ENCODE results near the gene BRWD1. TPM values are rescaled to one million over a fixed set of nuclear protein-coding genes. Genes with fewer than 3 reads are reported as not detected.

The BRWD1 gene
- total RNA-seq = 10 to 100 TPM; 16.5 to 18.2 TPM

- no peaks in the 10 kb centered on the region for H3K27me3 Mint-ChIP-seq
- H3K27ac Mint-ChIP-seq = peak within 1 kb of the TSS; percentile 98
- H3K4me1 Mint-ChIP-seq = peaks cover 35% of the 10 kb centered on the region
- H3K36me3 Mint-ChIP-seq = peaks cover 19% of the 10 kb centered on the region
- peak; percentile 83 for DNase-seq
- no peaks in the 10 kb centered on the region for H3K9me3 Mint-ChIP-seq
- peak within 1 kb of the TSS; percentile 93 for H3K4me3 Mint-ChIP-seq
Observed at GRCh38 chr21:39313571-39314142, at the start of gene BRWD1. Gene BRWD1, minus strand, starts transcription at chr21:39313632. Its CDS starts 141 bp downstream, at chr21:39313491.

GRCh38 chr21:39362733-39363132, 49.3 kb upstream of the BRWD1 start:
- H3K4me3 Mint-ChIP-seq = no peak overlapping the region
- H3K9me3 Mint-ChIP-seq = no peaks in the 10 kb centered on the region
- DNase-seq = no peak
- H3K27me3 Mint-ChIP-seq = no peaks in the 10 kb centered on the region
- H3K4me1 Mint-ChIP-seq = no peaks in the 10 kb centered on the region
- H3K27ac Mint-ChIP-seq = no peak overlapping the region
- no peaks in the 10 kb centered on the region for H3K36me3 Mint-ChIP-seq

- Mint-ChIP-seq H3K4me1 (no peaks in the 10 kb centered on the region), H3K4me3 (no peak overlapping the region), H3K27ac (no peak overlapping the region), H3K27me3 (no peaks in the 10 kb centered on the region), H3K36me3 (no peaks in the 10 kb centered on the region), H3K9me3 (no peaks in the 10 kb centered on the region)
- no peak for DNase-seq
Observed at GRCh38 chr21:39359382-39359781, 46.0 kb upstream of the BRWD1 start.

GRCh38 chr21:39353295-39353694, 39.9 kb upstream of the BRWD1 start:
- H3K27ac Mint-ChIP-seq = no peak overlapping the region
- peaks cover 3% of the 10 kb centered on the region for H3K36me3 Mint-ChIP-seq
- no peak for DNase-seq
- H3K4me1 Mint-ChIP-seq = peaks cover 4% of the 10 kb centered on the region
- H3K27me3 Mint-ChIP-seq = no peaks in the 10 kb centered on the region
- no peak overlapping the region for H3K4me3 Mint-ChIP-seq
- no peaks in the 10 kb centered on the region for H3K9me3 Mint-ChIP-seq

GRCh38 chr21:39350094-39351005, 36.9 kb upstream of the BRWD1 start:
- Mint-ChIP-seq H3K27me3 (no peaks in the 10 kb centered on the region), H3K27ac (peak overlapping the region; percentile 99), H3K36me3 (peaks cover 25% of the 10 kb centered on the region), H3K4me3 (peak overlapping the region; percentile 99), H3K9me3 (no peaks in the 10 kb centered on the region), H3K4me1 (peaks cover 25% of the 10 kb centered on the region)
- no peak for DNase-seq

GRCh38 chr21:39349211-39350093, 36.0 kb upstream of the BRWD1 start:
- peak; percentile 98 for DNase-seq
- no peaks in the 10 kb centered on the region for H3K9me3 Mint-ChIP-seq

GRCh38 chr21:39348355-39349210, 35.2 kb upstream of the BRWD1 start, which contains the start of gene HMGN1:
Gene HMGN1, minus strand, starts transcription at chr21:39349088. Its CDS starts 171 bp downstream, at chr21:39348917.
- Mint-ChIP-seq H3K36me3 (peaks cover 36% of the 10 kb centered on the region), H3K27ac (peak within 1 kb of the TSS; percentile 99), H3K27me3 (no peaks in the 10 kb centered on the region), H3K4me1 (peaks cover 31% of the 10 kb centered on the region), H3K4me3 (peak within 1 kb of the TSS; percentile 99), H3K9me3 (no peaks in the 10 kb centered on the region)
- DNase-seq = peak; percentile 93

More at GRCh38 chr21:39349211-39350093, 36.0 kb upstream of the BRWD1 start:
- H3K4me3 Mint-ChIP-seq = peak overlapping the region; percentile 99
- H3K27me3 Mint-ChIP-seq = no peaks in the 10 kb centered on the region
- peaks cover 31% of the 10 kb centered on the region for H3K4me1 Mint-ChIP-seq
- H3K27ac Mint-ChIP-seq = peak overlapping the region; percentile 99
- H3K36me3 Mint-ChIP-seq = peaks cover 31% of the 10 kb centered on the region

GRCh38 chr21:39348040-39348354, 34.6 kb upstream of the BRWD1 start:
- Mint-ChIP-seq H3K4me1 (peaks cover 33% of the 10 kb centered on the region), H3K27ac (peak overlapping the region; percentile 93), H3K27me3 (no peaks in the 10 kb centered on the region), H3K4me3 (peak overlapping the region; percentile 88), H3K9me3 (no peaks in the 10 kb centered on the region), H3K36me3 (peaks cover 41% of the 10 kb centered on the region)
- no peak for DNase-seq

- DNase-seq = no peak
- peak overlapping the region; percentile 93 for H3K27ac Mint-ChIP-seq
- H3K9me3 Mint-ChIP-seq = no peaks in the 10 kb centered on the region
- H3K4me3 Mint-ChIP-seq = peak overlapping the region; percentile 88
- peaks cover 42% of the 10 kb centered on the region for H3K36me3 Mint-ChIP-seq
- H3K27me3 Mint-ChIP-seq = no peaks in the 10 kb centered on the region
- H3K4me1 Mint-ChIP-seq = peaks cover 33% of the 10 kb centered on the region
Observed at GRCh38 chr21:39347537-39347936, 34.1 kb upstream of the BRWD1 start.

GRCh38 chr21:39346671-39347331, 33.4 kb upstream of the BRWD1 start:
- Mint-ChIP-seq H3K9me3 (no peaks in the 10 kb centered on the region), H3K27ac (peak overlapping the region; percentile 10), H3K36me3 (peaks cover 48% of the 10 kb centered on the region), H3K4me3 (peak overlapping the region; percentile 72), H3K4me1 (peaks cover 33% of the 10 kb centered on the region), H3K27me3 (no peaks in the 10 kb centered on the region)
- DNase-seq = no peak

- Mint-ChIP-seq H3K36me3 (peaks cover 54% of the 10 kb centered on the region), H3K4me1 (peaks cover 33% of the 10 kb centered on the region), H3K27ac (peak overlapping the region; percentile 9)
Observed at GRCh38 chr21:39346206-39346605, 32.8 kb upstream of the BRWD1 start.

GRCh38 chr21:39345440-39345839, 32.0 kb upstream of the BRWD1 start:
- Mint-ChIP-seq H3K27me3 (no peaks in the 10 kb centered on the region), H3K9me3 (no peaks in the 10 kb centered on the region), H3K4me1 (peaks cover 32% of the 10 kb centered on the region), H3K36me3 (peaks cover 56% of the 10 kb centered on the region), H3K4me3 (peak overlapping the region; percentile 72), H3K27ac (peak overlapping the region; percentile 9)
- DNase-seq = no peak

More at GRCh38 chr21:39346206-39346605, 32.8 kb upstream of the BRWD1 start:
- Mint-ChIP-seq H3K4me3 (peak overlapping the region; percentile 72), H3K27me3 (no peaks in the 10 kb centered on the region), H3K9me3 (no peaks in the 10 kb centered on the region)
- no peak for DNase-seq

GRCh38 chr21:39344848-39345247, 31.4 kb upstream of the BRWD1 start:
- no peaks in the 10 kb centered on the region for H3K27me3 Mint-ChIP-seq

More at GRCh38 chr21:39344848-39345247, 31.4 kb upstream of the BRWD1 start:
- Mint-ChIP-seq H3K36me3 (peaks cover 53% of the 10 kb centered on the region), H3K4me3 (no peak overlapping the region), H3K9me3 (no peaks in the 10 kb centered on the region), H3K27ac (peak overlapping the region; percentile 57), H3K4me1 (peaks cover 29% of the 10 kb centered on the region)
- DNase-seq = no peak

Data from activated naive CD8-positive, alpha-beta T cell treated with anti-CD3 and anti-CD28 coated beads for 36 hours (primary cell).